OCI-LY7 (cell line): ENCODE data around the gene ADGRF3. TPM values are rescaled to one million over a fixed set of nuclear protein-coding genes. Genes with fewer than 3 reads are reported as not detected.

Experiments
- BruUV-seq: library from RNA; stranded (reverse); fragments of 400-500 nt; replicated peaks from 2 replicates; lab custom pipeline; 2021; lab: Mats Ljungman, UMichigan
- CTCF ChIA-PET: fragments of 300-600 bp; sonication (Branson Sonifier 250); formaldehyde crosslinking; loops from one replicate; lab custom pipeline; 2022; ENCODE audit warnings: antibody characterized with exemption; ENCODE audit not compliant: unreplicated experiment; lab: Charles Lee
- POLR2A ChIA-PET: fragments of 300-600 bp; sonication (Branson Sonifier 250); formaldehyde crosslinking; loops from one replicate; lab custom pipeline; 2022; ENCODE audit warnings: antibody characterized with exemption; lab: Charles Lee
- DNase-seq: peaks from one replicate; pipeline ENCODE4 v3.0.0-alpha.2; 2015; ENCODE audit warnings: low spot score
- H2AFZ ChIP-seq: fragments of 200-600 bp; sonication (generic), shearing (Covaris generic); 2 replicates; pipeline ENCODE4 v1.6.1; 2014; ENCODE audit warnings: mild to moderate bottlenecking, antibody characterized with exemption, low read length, moderate library complexity
- H3K27ac ChIP-seq: fragments of 200-600 bp; sonication (generic); 2 replicates; pipeline ENCODE4 v1.5.1; 2014; ENCODE audit warnings: mixed run types, low read depth, mild to moderate bottlenecking, moderate library complexity, low read length, inconsistent platforms; ENCODE audit not compliant: poor library complexity, severe bottlenecking
- H3K36me3 ChIP-seq: fragments of 200-600 bp; sonication (generic); 2 replicates; pipeline ENCODE4 v1.6.1; 2014; ENCODE audit warnings: mild to moderate bottlenecking, antibody characterized with exemption, low read length, moderate library complexity, mixed read lengths; ENCODE audit not compliant: insufficient read depth
- H3K4me1 ChIP-seq: fragments of 200-600 bp; sonication (generic); 2 replicates; pipeline ENCODE4 v1.5.1; 2014; ENCODE audit warnings: mild to moderate bottlenecking, low read length; ENCODE audit not compliant: insufficient read depth, poor library complexity, severe bottlenecking
- H3K4me2 ChIP-seq: fragments of 200-600 bp; sonication (generic); 2 replicates; pipeline ENCODE4 v1.6.1; 2014; ENCODE audit warnings: mild to moderate bottlenecking, low read length
- H3K4me3 ChIP-seq: fragments of 200-600 bp; sonication (generic); 2 replicates; pipeline ENCODE4 v1.5.1; 2014; ENCODE audit warnings: mild to moderate bottlenecking, low read depth, low read length; ENCODE audit not compliant: poor library complexity, severe bottlenecking
- H3K79me2 ChIP-seq: fragments of 200-600 bp; sonication (generic); 2 replicates; pipeline ENCODE4 v1.6.1; 2016; ENCODE audit warnings: low read depth, mild to moderate bottlenecking, low read length, moderate library complexity, mixed read lengths; ENCODE audit not compliant: insufficient read depth
- H3K9me2 ChIP-seq: fragments of 200-600 bp; sonication (generic); 2 replicates; pipeline ENCODE4 v1.6.1; 2016; ENCODE audit warnings: mild to moderate bottlenecking, low read length, mixed read lengths; ENCODE audit not compliant: insufficient read depth
- H3K9me3 ChIP-seq: fragments of 200-600 bp; sonication (generic); 2 replicates; pipeline ENCODE4 v1.6.1; 2014; ENCODE audit warnings: mild to moderate bottlenecking, mixed run types, low read length, mixed read lengths
- H4K20me1 ChIP-seq: fragments of 200-600 bp; sonication (generic); 2 replicates; pipeline ENCODE4 v1.6.1; 2014; ENCODE audit warnings: mild to moderate bottlenecking, antibody characterized with exemption, low read length, moderate library complexity, mixed read lengths; ENCODE audit not compliant: insufficient read depth
- CTCF ChIP-seq: fragments of 200-600 bp; sonication (generic); conservative IDR thresholded peaks from 2 replicates; pipeline ENCODE4 v1.5.1; 2014; ENCODE audit warnings: mild to moderate bottlenecking, antibody characterized with exemption, low read length, moderate library complexity, mixed read lengths
- EZH2phosphoT487 ChIP-seq: fragments of 200-600 bp; sonication (generic); IDR thresholded peaks from 2 replicates; pipeline ENCODE4 v1.6.1; 2018; ENCODE audit warnings: low read depth, borderline replicate concordance, mild to moderate bottlenecking, mixed run types, antibody characterized with exemption, low read length, moderate library complexity, mixed read lengths
- intact Hi-C: fragments of 100-400 bp; cut with micrococcal nuclease; formaldehyde crosslinking; loops from one replicate; pipeline ENCODE4 v1.10.0; 2022; ENCODE audit not compliant: unreplicated experiment
- total RNA-seq, 2 experiments: library from RNA; depleted of rRNA in 1 of 2; stranded (reverse); fragments of >200 nt in 1 of 2; shearing (Covaris generic) in 1 of 2; gene quantifications; 2 replicates each; pipeline ENCODE4 v1.2.3, GENCODE V29; 2014 to 2022

ADGRF3 gene
- total RNA-seq, 2 experiments from 2014 or later, result 3.8 to 4.7 TPM

- ChIA-PET POLR2A (interaction anchor here (0.7 to 1.9 kb wide), 3 partner anchors 80 to 987 kb away, joined by 3 to 8 read pairs (median 3); no protein-coding TSS in a partner anchor), CTCF (no interaction called here)
- intact Hi-C loops, result loop anchor here (5.0 kb wide), 1 partner anchor 317 kb away; the partner anchor contains the start of gene RAB10
- peaks cover 95% of the 10 kb centered on the region for H3K79me2 ChIP-seq
- H3K27ac ChIP-seq, result no peak overlapping the region
- no peak overlapping the region for H3K4me3 ChIP-seq
- no peaks in the 10 kb centered on the region for H3K9me3 ChIP-seq
- H3K4me2 ChIP-seq, result no peak overlapping the region
- TF ChIP-seq EZH2phosphoT487 (no peak), CTCF (no peak)
- no peak overlapping the region for H2AFZ ChIP-seq
- H3K36me3 ChIP-seq, result peaks cover 54% of the 10 kb centered on the region
- BruUV-seq, result no TSS peak
- no peak for DNase-seq
- H3K4me1 ChIP-seq, result peaks cover 20% of the 10 kb centered on the region
- H4K20me1 ChIP-seq, result peaks cover 30% of the 10 kb centered on the region
- H3K9me2 ChIP-seq, result no peaks in the 10 kb centered on the region
Observed at GRCh38 chr2:26349690-26350089, 3.1 kb upstream of the ADGRF3 start.

GRCh38 chr2:26347286-26347865 lies 787 bp upstream of the ADGRF3 start:
- no TSS peak for BruUV-seq
- peaks cover 23% of the 10 kb centered on the region for H4K20me1 ChIP-seq
- ChIA-PET CTCF (no interaction called here), POLR2A (interaction anchor here (0.6 to 1.8 kb wide), 5 partner anchors 9 to 787 kb away, joined by 3 to 5 read pairs (median 3); partner anchors contain the start of gene PREB)
- peak overlapping the region; percentile 85 for H3K4me2 ChIP-seq
- peaks cover 28% of the 10 kb centered on the region for H3K4me1 ChIP-seq
- H3K9me2 ChIP-seq, result no peaks in the 10 kb centered on the region
- TF ChIP-seq CTCF (no peak), EZH2phosphoT487 (no peak)
- intact Hi-C loops, result loop anchor here (2.0 to 5.0 kb wide), 2 partner anchors 105 to 315 kb away; partner anchors contain the start of gene RAB10
- H3K27ac ChIP-seq, result peak overlapping the region; percentile 77
- DNase-seq, result peak; percentile 9
- H2AFZ ChIP-seq, result no peak overlapping the region
- peaks cover 82% of the 10 kb centered on the region for H3K79me2 ChIP-seq
- H3K4me3 ChIP-seq, result peak overlapping the region; percentile 83
- H3K36me3 ChIP-seq, result peaks cover 35% of the 10 kb centered on the region
- no peaks in the 10 kb centered on the region for H3K9me3 ChIP-seq
